Right kidney (tissue), 1 donor: Measurements from ENCODE around the gene ANKEF1.
"Not testable (repeated sequence)": the region's sequence is repeated elsewhere in the genome, so short reads cannot be mapped to it uniquely, and the experiment has no call there.

Experiments
- DNase-seq: peaks from one replicate; pipeline ENCODE4 v3.0.0-alpha.2; 2016

ANKEF1 gene

GRCh38 chr20:10031451-10032215 is 3.2 kb upstream of the ANKEF1 start:
- DNase-seq, result not testable (repeated sequence)

DNA sequence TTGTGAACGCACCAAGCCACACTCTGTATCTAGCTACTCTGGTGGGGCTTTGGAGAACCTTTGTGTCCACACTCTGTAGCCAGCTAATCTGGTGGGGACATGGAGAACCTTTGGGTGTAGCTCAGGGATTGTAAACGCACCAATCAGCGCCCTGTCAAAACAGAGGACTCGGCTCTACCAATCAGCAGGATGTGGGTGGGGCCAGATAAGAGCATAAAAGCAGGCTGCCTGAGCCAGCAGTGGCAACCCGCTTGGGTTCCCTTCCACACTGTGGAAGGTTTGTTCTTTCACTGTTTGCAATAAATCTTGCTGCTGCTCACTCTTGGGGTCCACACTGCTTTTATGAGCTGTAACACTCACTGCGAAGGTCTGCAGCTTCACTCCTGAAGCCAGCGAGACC is 2.5 kb upstream of the ANKEF1 start:
- DNase-seq, result not testable (repeated sequence)

DNA sequence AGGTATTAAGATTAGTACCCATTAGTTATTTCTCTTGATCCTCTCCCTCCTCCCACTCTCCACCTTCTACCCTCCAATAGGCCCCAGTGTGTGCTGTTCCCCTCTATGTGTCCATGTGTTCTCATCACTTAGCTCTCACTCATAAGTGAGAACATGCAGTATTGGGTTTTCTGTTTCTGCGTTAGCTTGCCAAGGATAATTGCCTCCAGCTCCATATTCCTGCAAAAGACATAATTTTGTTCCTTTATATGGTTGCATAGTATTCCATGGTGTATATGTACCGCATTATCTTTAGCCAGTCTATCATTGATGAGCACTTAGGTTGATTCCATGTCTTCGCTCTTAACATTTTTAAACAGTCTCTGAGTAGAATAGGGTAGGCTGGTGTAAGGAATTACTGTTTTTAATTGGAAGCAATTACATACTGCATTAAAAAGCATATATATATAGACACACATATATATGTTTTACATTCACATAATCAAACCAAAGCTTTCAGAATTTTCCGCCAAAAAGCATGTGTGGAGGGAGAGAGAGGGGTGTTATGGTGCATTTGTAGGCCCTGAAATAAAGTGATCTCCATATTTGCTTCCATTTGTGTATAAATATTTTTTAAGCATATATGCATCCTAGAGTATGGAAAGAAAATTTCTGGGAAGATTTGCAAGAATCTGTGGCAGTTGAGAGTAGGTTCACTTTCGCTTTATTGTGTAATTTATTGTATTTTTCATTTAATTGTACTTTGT is 709 bp upstream of the ANKEF1 start:
- no peak for DNase-seq

DNA sequence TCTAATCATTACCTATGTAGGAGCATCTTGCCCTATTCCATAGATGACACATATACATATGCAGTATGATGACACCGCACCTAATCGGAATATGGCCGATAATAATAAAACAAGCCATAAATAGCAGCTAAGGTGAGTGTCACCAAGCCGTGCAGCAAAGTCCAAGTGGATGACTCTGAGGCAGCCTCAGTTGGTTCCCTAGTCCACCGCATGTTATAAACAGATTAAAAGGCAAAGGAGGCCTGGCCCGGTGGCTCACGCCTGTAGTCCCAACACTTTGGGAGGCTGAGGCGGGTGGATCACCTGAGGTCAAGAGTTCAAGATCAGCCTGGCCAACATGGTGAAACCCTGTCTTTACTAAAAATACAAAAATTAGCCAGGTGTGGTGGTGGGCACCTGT is 1.5 kb downstream of the ANKEF1 start:
- DNase-seq, result not testable (repeated sequence)

DNA sequence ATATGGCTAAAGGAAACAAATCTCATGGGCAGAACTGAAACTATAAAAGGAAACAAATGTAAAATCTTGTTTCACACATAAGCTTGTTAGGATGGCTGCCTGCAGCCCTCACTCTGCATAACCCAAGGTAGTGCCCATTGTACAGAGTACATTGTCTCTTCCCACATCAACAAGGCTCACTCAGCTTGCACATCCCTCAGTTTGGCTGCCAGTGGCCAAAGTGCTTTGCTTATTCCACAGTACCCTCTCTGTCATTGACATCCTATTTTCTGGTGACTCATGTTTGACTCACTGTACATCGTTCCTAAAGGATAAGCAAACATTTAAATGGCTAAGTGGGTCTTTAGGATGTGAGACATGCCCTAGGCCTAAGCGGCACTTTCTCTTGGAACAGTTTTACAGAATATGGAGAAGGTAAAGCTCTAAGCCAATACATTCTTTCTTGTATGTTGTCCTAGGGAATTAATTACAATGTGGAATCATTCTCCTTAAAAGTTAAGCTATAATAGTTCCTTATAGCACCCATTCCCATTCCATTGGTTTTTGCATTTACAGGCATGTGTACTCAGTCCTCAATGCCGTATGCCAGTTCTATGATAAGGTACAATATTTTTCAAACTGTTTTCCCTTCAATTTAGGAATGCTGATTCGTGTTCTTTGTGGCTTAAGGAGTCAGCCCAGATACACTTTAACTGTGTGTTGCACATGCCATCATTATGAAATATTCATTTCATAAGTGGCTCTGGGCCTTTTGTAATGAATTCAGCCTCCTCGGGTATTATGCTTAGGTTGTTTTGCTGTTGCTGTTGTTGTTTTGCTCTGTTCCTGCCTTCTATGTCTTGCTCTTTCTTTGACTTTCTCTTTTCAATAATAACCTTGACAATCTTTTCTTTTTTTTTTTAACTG is 5.5 kb downstream of the ANKEF1 start:
- no peak for DNase-seq

GRCh38 chr20:10042086-10042485 is 7.3 kb downstream of the ANKEF1 start:
- DNase-seq, result no peak

DNA sequence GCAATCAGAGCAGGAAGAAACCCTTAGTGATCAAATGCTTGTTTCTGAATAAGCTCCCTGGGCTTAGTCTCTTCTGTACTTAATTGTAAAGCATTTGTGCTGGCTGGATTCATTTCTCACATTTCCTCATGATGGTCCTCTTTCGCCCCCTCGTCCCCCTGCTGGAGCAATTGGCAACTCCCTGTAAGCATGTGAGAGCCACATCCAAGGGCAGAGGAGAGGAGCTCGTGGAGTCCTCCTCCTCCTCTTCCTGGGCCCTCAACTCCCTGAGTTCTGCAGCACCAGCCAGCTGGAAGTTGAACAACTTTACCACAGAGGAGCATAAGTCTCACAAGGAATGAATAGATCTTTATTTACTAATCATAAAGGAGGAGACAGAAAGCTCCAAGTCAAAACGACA is 12.6 kb downstream of the ANKEF1 start:
- DNase-seq, result no peak

GRCh38 chr20:10051185-10051584 is 16.4 kb downstream of the ANKEF1 start:
- DNase-seq, result no peak

GRCh38 chr20:10059006-10059405 is 24.2 kb downstream of the ANKEF1 start:
- no peak for DNase-seq

- DNase-seq, result peak; percentile 5
Observed at GRCh38 chr20:10060226-10060625, 25.4 kb downstream of the ANKEF1 start.

DNA sequence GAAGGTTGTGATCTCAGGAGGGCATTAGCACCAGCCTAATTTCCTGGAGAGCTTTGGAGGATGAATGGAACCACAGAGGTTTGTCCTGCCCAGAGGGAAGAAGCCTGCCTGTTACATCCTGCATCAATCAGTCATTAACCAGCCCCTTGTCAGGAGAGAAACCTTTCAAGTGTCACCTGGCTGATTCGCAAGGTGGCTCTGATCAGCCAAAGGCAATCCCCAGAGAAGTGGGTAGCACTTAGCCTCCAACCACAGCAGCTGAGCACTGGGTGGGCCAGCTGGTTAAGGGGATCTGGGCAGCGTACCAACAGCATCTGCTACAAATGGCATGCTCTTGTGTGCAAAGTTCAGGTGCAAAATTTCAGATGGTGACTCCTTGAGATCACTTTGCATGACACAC is 26.9 kb downstream of the ANKEF1 start:
- DNase-seq, result no peak

DNA sequence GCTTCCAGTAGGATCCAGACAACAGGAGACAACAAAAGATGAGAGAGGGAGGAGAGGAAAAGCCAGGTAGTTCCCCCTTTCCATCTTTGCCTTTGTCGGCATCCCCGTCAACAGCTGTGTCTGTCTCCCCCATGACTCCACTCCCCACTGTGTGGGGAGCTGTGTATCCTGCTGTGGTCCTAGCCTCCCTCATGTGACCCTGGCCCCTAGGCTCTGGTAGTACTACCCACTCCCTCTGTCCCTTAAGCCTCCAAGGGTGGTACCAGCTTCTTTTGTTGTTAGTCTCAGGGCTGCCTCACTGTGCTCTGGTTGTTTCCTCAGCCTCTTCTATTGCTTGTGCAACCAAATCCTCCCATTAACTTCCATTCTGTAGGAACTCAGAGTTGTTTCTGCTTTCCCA is 28.7 kb downstream of the ANKEF1 start:
- no peak for DNase-seq

DNA sequence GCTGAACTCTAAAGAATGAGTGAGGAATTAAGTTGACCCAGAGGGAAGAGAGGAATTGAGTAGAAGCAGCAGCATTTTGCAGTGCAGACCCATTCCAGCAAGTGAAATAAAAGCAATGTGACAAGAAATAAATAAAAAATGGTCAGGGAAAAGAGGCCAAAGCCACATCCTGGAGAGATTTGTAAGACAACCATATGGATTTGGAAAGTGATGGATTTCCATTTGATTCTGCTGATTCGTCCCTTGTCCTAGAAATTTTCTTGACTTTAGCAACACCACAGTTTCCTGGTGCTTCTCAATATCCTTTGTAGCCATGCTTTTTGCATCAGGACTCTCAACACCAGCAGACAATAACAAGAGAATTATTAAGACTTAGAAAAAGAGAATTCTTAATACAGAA is 29.8 kb downstream of the ANKEF1 start:
- DNase-seq, result no peak

GRCh38 chr20:10065154-10065833 is 30.5 kb downstream of the ANKEF1 start:
- no peak for DNase-seq

GRCh38 chr20:10067321-10067720 is 32.5 kb downstream of the ANKEF1 start:
- no peak for DNase-seq

GRCh38 chr20:10074513-10074912 is 39.7 kb downstream of the ANKEF1 start:
- DNase-seq, result no peak

DNA sequence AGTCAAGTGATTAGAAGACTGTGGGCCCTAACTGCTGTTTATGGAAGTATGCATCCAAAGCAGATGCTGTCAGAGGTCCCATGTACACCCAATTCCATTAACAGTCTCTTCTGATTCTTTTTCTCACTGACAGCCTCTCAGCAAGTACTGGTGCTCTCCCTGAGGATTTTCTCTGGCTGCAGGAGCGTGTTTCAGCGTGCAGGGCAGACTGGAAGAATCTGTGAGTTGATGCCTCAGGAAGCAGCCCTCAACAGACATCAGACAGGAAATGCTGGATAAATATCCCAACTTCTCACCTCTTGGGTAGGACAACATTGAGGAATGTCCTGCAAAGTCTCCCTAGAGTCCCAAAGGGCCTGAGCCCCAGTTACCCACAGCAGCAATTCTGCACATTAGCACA is 40.8 kb downstream of the ANKEF1 start:
- DNase-seq, result no peak

GRCh38 chr20:10076126-10077080 is 41.6 kb downstream of the ANKEF1 start:
- DNase-seq, result no peak

DNA sequence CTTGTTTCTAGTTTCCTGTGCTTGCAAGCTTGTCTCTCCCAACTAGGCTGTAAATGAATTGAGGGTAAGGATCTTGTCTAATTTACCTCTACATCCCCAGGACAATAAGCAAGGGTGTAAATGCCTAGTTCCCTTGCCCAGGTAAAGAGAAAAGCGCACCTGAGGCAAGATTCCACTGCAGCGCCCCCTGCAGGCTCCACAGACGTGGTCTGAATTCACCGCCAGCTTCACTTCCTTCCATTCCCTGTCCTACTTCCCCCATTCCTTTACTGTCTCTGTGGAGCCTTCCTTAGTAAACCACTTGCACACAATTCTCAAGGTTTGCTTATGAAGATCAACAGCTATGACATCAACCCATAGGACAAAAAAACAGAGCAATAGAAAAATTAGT is 42.3 kb downstream of the ANKEF1 start:
- DNase-seq, result no peak

DNA sequence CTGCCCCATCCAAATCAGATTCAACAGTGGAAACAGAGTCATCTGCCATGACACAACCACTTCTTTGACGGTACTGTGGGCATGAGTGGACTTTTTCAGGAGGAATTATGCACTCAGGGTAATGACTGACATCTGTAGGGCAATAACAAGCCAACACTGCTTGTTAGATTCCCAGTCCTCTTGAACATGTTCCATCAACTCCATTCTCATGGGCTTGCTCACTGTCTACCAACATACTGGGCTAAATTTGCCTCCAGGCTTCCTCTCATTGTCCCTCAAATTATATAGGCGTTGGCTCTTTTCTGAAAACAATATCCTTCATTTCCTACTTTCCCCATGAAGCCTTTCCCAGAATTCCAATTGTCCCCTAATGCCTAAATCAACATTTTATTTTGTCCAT is 43.1 kb downstream of the ANKEF1 start:
- no peak for DNase-seq

DNA sequence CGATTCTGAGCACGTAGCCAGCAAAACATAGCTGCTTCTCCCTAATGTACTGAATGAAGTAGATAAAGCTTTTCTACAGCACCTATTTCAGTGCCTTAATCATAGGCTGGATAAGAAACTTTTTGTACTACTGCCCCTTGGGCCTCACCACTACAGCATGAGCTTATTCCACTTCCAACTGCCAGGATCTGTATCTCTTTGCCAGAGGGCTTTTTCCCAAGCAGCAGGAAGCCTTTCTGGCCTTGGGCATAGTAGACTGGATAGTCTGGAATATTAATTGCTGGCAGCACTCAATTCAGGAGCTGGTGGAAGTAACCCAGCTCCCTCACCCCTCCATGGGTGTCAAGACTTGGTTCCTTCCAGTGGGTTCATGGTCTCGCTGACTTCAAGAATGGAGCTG is 43.6 kb downstream of the ANKEF1 start:
- DNase-seq, result no peak
